Choroid plexus epithelial cell (primary cell): ENCODE measurements around the gene ANO10.

Experiments
- DNase-seq: peaks from one replicate; pipeline ENCODE4 v3.0.0-alpha.2; 2010; ENCODE audit warnings: low read depth
- H3K4me3 ChIP-seq: 2 replicates; pipeline ENCODE4 v1.5.1; 2011; ENCODE audit warnings: low read depth, mild to moderate bottlenecking, control low read depth, low read length, moderate library complexity
- TF ChIP-seq, protein P1 (sequence below): conservative IDR thresholded peaks from 2 replicates; pipeline ENCODE4 v1.5.1; 2011; ENCODE audit warnings: low read depth, mild to moderate bottlenecking, control low read depth, inconsistent platforms, low read length, moderate library complexity

ANO10 gene

DNA sequence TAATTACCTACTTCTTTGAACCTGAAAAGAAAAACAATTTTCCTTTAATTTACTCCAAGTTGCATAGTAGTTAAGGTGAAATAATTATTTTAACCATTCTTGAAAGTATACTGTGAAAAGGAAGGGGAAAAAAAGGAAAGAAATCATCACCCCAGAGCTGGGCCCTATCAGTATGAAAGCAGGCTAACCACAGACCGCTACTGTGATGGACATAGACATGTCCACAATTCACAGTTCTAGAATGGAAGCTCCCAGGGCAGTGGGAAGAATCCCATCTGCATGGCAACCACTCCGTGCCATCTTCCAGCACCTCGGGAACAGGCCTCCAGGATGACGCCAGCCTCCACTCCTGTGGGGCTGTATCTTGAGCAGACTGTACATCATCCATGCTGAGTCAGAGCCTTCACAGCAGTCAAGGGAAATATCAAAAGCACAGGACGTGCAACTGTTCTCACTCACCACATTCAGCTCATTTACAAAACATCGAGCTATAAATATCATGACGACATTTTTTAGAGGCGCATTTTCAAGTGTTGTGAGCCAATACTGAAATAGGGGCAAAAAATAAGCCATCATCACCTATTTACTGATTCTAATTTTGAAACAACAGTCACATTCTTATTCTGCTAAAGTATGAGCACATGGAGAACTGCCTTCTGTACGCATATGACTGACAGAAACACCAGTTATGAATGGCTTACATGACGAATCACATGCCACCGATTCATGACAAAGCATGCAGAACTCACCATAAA is 215.7 kb downstream of the ANO10 start:
- no peak overlapping the region for H3K4me3 ChIP-seq
- DNase-seq: peak; percentile 96
- TF ChIP-seq, protein P1, sequence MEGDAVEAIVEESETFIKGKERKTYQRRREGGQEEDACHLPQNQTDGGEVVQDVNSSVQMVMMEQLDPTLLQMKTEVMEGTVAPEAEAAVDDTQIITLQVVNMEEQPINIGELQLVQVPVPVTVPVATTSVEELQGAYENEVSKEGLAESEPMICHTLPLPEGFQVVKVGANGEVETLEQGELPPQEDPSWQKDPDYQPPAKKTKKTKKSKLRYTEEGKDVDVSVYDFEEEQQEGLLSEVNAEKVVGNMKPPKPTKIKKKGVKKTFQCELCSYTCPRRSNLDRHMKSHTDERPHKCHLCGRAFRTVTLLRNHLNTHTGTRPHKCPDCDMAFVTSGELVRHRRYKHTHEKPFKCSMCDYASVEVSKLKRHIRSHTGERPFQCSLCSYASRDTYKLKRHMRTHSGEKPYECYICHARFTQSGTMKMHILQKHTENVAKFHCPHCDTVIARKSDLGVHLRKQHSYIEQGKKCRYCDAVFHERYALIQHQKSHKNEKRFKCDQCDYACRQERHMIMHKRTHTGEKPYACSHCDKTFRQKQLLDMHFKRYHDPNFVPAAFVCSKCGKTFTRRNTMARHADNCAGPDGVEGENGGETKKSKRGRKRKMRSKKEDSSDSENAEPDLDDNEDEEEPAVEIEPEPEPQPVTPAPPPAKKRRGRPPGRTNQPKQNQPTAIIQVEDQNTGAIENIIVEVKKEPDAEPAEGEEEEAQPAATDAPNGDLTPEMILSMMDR: no peak

DNA sequence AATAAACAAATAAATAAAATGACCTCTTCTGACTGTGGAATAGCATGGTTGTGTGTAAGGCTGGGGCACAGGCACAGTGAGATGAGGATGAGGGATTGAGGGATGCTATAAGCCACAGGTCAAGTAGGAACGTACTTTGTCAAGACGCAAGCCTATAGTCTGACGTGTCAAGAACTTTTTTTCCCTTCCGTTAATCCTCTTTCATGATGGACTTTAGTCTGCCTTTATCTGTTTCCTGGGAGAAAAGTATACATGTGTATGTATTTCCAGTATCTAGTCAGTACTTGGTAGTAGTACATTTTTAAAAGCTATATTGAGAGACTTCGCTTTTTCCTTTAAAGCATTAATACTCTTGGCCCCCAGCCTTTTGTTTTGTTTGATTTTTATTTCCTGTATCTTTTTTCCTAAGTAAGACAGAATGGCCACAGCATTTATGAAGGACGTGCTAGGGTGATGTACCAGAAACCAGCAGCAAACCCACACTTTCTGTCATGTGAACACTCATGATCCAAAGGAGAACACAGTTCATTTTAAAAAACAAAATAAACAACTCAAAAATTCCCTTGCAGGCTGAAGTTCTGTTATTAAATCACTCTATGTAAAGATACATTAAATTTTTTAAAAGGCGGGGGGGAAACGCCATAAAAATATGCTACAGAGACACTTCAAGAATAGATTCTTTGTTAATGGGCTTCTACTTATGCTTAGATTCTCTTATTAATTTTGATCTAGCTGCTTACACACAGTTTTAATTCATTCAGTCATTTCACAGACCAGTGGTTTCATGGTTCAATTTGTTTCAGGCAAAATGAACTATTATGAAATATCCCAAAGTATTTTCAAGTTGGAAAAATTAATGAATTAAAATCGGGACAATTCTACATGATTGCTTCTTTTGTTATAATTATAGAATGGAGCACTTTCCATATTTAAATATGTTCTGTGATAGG is 220.8 kb downstream of the ANO10 start:
- no peak for DNase-seq
- no peak overlapping the region for H3K4me3 ChIP-seq
- TF ChIP-seq, protein P1: no peak

DNA sequence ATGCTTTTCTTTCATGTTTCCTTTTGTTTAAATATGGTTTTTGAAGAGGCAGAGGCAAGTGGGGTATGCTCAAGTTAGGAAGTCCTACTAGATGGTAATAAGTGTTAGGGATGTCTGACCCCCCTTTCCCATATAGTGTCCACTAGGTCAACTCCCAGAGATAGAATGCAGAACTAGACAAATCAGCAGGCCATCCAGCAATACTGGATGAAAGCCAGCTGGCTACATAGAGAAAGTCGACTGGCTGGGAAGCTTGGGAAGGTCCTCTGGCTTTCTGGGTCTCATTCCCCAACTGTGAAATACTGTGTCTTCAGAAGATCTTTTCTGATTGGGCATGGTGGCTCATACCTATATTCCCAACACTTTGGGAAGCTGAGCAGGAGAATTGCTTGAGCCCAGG is 221.6 kb downstream of the ANO10 start:
- DNase-seq: peak; percentile 26
- TF ChIP-seq, protein P1: no peak

DNA sequence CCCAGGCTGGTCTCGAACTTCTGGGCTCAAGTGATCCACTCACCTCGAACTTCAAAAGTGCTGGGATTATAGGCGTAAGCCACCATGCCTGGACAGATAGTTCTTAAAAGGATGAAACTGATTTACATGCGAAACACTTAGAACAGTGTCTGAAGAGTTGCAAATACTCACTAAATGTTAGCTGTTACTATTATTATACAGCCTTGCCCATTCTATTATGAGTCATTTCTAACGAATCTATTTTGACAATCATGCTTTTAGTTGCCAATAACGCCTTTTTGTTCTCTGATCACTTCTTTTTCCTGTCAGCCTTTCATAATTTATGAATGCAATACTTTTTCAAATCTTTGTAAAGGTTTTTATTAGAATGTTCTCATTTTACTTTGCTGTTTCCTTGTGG is 222.8 kb downstream of the ANO10 start:
- TF ChIP-seq, protein P1: no peak
- DNase-seq: no peak
- no peak overlapping the region for H3K4me3 ChIP-seq

More for the DNA sequence above, 221.6 kb downstream of the ANO10 start:
- no peak overlapping the region for H3K4me3 ChIP-seq

DNA sequence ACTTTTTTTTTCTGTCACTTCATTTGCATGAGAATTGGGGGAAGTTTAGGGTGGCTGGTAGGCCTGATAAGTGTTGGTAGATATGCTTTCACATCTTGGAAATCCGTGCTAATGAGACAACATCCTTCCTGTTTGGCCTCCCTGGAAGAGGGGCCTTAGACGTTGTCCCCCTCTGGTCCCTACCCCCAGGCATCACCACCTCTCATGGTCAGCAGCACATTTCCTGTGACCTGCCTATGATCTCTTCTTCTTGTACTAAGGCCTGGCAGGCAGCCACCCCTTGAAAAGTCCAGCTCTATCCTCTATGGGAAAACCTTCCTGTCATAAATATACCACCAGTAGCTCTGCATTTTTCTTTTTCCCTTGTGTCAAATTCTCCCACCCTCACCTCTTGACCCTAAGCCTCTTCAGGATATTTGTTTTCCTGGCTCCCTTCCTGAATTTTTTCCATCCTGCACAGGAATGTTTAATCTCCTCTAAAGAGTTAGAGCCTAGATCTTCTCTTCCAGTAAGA is 227.7 kb downstream of the ANO10 start:
- no peak overlapping the region for H3K4me3 ChIP-seq
- TF ChIP-seq, protein P1: no peak
- peak; percentile 78 for DNase-seq

DNA sequence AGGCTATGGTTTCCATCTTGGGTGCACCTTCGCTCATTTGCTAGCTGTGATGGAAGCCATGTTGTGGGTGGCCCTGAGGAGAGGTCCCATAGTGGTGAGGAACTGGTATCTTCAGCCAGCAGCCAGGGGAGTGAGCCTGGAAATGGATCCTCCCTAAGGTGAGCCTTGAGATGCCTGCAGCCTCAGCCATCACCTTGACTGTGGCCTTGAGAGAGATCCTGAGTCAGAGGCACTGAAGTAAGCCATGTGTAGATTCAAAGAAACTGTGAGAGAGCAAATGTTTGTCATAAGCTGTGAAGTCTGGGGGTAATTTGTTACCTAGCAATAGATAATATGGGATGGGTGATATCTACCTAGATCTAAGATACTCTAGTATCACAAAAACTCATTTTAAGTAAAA is 230.2 kb downstream of the ANO10 start:
- DNase-seq: no peak
- TF ChIP-seq, protein P1: no peak
- no peak overlapping the region for H3K4me3 ChIP-seq
